ENCODE results near the gene MCRS1. TPM values are rescaled to one million over a fixed set of nuclear protein-coding genes. Genes with fewer than 3 reads are reported as not detected.

The MCRS1 gene
- total RNA-seq, 4 donors from 2014 or later: 42.4 to 73.6 (median 61.1) TPM

DNA sequence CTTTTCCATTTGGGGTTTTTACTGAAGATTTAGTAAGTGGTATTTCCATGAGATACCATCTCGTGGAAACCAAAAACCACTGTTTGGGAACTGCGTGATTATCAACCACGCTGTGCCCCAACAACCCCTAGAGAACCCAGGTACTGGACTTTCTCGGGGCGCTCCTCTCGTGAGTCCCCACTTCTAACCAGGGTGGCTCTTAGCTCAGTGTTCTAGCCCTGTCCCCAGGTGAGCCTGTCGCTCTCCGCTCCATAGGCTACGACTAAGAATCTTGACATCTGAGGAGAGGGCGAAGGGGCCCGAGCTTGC is 686 bp downstream of the MCRS1 start:
- H3K27me3 ChIP-seq: no peaks in the 10 kb centered on the region
- no peak overlapping the region for H3K27ac ChIP-seq
- H3K9me3 ChIP-seq: no peaks in the 10 kb centered on the region
- whole genome bisulfite sequencing: under 1% methylated on average over 6 of the region's 11 CpGs
- H3K4me3 ChIP-seq: peak overlapping the region; percentile 80
- TF ChIP-seq POLR2A (IDR thresholded peaks at IDR 0.05) (no peak), POLR2AphosphoS5 (IDR thresholded peaks at IDR 0.05) (no peak), EP300 (IDR thresholded peaks at IDR 0.05) (no peak)
- TF ChIP-seq, protein P1, sequence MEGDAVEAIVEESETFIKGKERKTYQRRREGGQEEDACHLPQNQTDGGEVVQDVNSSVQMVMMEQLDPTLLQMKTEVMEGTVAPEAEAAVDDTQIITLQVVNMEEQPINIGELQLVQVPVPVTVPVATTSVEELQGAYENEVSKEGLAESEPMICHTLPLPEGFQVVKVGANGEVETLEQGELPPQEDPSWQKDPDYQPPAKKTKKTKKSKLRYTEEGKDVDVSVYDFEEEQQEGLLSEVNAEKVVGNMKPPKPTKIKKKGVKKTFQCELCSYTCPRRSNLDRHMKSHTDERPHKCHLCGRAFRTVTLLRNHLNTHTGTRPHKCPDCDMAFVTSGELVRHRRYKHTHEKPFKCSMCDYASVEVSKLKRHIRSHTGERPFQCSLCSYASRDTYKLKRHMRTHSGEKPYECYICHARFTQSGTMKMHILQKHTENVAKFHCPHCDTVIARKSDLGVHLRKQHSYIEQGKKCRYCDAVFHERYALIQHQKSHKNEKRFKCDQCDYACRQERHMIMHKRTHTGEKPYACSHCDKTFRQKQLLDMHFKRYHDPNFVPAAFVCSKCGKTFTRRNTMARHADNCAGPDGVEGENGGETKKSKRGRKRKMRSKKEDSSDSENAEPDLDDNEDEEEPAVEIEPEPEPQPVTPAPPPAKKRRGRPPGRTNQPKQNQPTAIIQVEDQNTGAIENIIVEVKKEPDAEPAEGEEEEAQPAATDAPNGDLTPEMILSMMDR (IDR thresholded peaks at IDR 0.05): no peak
- no peak for DNase-seq (ENCODE audit: low spot score in 2 of 2)
- H3K4me1 ChIP-seq: peaks cover 30% of the 10 kb centered on the region
- H3K36me3 ChIP-seq: peaks cover 34% of the 10 kb centered on the region

DNA sequence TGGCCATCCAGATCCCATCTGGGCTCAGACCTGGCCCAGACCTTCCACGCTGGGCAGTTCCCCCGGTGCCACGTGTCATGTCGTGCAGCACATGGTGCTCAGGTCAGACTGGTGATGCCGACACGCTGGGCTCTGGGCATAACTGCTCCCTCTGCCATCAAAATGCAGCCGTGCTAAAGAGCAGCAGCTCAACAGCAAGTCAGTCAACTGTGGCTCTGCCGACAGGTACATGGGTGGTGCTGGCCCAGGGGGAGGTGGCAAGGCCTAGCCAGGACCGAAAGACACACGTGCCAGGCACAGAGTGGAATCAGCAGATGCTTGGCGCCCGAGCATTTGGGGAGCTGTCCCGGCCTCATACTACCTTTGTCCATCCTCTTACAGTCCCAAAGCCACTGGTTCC is 1.6 kb downstream of the MCRS1 start:
- H3K4me3 ChIP-seq: no peak overlapping the region
- no peaks in the 10 kb centered on the region for H3K9me3 ChIP-seq
- H3K27me3 ChIP-seq: no peaks in the 10 kb centered on the region
- DNase-seq (ENCODE audit: low spot score in 2 of 2): no peak
- H3K4me1 ChIP-seq: peaks cover 30% of the 10 kb centered on the region
- H3K27ac ChIP-seq: no peak overlapping the region
- WGBS: 100% methylated on average over 6 of the region's 13 CpGs
- TF ChIP-seq POLR2A (IDR thresholded peaks at IDR 0.05) (no peak), POLR2AphosphoS5 (IDR thresholded peaks at IDR 0.05) (no peak), EP300 (IDR thresholded peaks at IDR 0.05) (no peak)
- TF ChIP-seq, protein P1 (IDR thresholded peaks at IDR 0.05): no peak
- peaks cover 43% of the 10 kb centered on the region for H3K36me3 ChIP-seq

DNA sequence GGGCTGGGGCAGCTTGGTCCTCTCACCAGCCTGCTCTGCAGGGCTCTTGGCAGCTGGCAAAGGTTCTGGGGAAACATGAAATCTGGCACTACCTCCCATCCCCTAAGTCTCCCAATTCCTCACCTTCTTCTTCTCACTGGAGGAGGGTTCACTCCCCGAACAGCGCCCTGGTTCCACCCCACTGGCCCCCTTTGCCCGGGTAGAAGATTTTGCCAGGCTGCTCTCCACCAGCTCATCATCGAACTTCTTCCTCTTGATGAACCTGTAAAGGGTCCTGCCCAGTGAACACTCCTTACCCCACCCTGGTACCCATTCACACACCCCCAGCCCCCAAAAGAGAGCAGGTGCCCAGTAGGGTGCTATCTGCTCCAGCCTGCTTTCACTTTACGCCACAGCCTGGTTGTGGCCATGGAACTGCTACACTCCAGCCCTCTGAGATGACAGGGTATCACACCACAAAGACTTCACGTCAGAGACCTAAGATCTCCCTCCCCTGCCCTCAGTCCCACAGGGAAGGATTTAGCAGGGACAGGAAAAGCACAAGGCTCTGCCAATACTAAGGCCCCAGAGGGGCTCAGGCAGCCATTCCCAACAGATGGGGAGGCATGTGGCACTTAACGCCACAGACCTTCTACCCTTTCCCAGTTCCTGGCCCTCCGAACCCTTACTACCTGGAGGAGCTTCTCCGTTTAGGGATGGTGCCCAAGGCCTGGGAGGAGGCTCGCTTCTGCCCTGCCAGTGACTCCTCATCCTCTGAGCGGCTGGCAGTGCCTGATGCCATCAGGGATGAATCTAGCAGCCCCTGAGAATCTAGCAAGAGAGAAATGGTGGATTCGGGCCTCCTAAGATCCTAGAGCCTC is 2.3 kb downstream of the MCRS1 start:
- Histone ChIP-seq H3K27me3 (no peaks in the 10 kb centered on the region), H3K9me3 (no peaks in the 10 kb centered on the region), H3K36me3 (peaks cover 50% of the 10 kb centered on the region), H3K4me3 (no peak overlapping the region), H3K4me1 (peaks cover 30% of the 10 kb centered on the region), H3K27ac (no peak overlapping the region)
- no peak for DNase-seq (ENCODE audit: low spot score in 2 of 2)
- TF ChIP-seq EP300 (IDR thresholded peaks at IDR 0.05) (no peak), POLR2AphosphoS5 (IDR thresholded peaks at IDR 0.05) (no peak)
- 86% methylated on average over 12 of the region's 12 CpGs for WGBS

- Histone ChIP-seq H3K36me3 (peaks cover 58% of the 10 kb centered on the region), H3K4me3 (no peak overlapping the region), H3K9me3 (no peaks in the 10 kb centered on the region), H3K27ac (no peak overlapping the region), H3K4me1 (peaks cover 27% of the 10 kb centered on the region), H3K27me3 (no peaks in the 10 kb centered on the region)
- TF ChIP-seq, protein P1 (IDR thresholded peaks at IDR 0.05): no peak
- TF ChIP-seq POLR2A (IDR thresholded peaks at IDR 0.05): no peak
- no peak for TF ChIP-seq EP300 (IDR thresholded peaks at IDR 0.05)
- no peak for TF ChIP-seq POLR2AphosphoS5 (IDR thresholded peaks at IDR 0.05)
- no peak for DNase-seq (ENCODE audit: low spot score in 2 of 2)
- 72% methylated on average over 4 of the region's 8 CpGs for WGBS
These were observed 3.1 kb downstream of the MCRS1 start for GRCh38 chr12:49564686-49565405.

DNA sequence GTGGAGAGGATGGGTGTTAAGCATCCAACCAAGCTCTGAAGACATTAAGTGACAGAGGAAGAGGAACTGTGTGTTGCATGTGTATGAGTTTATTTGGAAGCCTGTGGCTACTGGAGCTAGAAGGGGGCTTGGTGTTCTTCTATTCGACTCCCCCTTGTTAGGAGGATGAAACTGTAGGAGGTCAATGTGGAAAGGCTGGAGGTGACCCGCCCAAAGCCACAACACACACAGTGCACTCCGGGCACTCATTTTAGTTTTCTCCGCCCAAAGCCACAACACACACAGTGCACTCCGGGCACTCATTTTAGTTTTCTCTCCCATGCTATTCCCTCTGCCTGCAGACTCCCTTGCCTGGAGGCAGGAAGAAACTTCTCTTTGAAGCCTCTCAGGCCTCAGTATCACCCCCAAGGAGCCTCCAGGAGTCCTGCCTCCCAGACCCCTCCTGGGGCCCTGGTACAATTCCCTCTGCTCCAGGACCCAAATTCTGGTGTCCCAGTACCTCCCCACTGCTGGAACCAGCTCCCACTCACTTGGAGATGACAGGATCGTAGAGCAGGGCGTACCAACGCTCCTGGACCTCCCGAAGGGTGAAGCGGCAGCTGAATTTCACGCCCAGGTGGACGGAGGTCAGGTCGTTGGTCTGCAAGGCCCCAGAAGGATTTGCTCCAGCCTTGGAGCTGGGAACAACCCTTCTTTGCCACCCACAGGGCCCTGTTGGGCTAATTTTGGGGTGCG is 3.8 kb downstream of the MCRS1 start:
- DNase-seq (ENCODE audit: low spot score in 2 of 2): no peak
- H3K9me3 ChIP-seq: no peaks in the 10 kb centered on the region
- H3K36me3 ChIP-seq: peaks cover 66% of the 10 kb centered on the region
- 82% methylated on average over 7 of the region's 14 CpGs for WGBS
- H3K27ac ChIP-seq: no peak overlapping the region
- H3K4me3 ChIP-seq: no peak overlapping the region
- no peaks in the 10 kb centered on the region for H3K27me3 ChIP-seq
- TF ChIP-seq POLR2AphosphoS5 (IDR thresholded peaks at IDR 0.05) (no peak), EP300 (IDR thresholded peaks at IDR 0.05) (no peak), POLR2A (IDR thresholded peaks at IDR 0.05) (no peak)
- TF ChIP-seq, protein P1 (IDR thresholded peaks at IDR 0.05): no peak
- peaks cover 20% of the 10 kb centered on the region for H3K4me1 ChIP-seq
